ES-I3 (cell line): ENCODE results near the gene DBP.

Source experiments
- H3K36me3 ChIP-seq: 2 replicates; pipeline ENCODE4 v1.6.1; 2013; ENCODE audit warnings: mild to moderate bottlenecking, low read length, control low read depth, moderate library complexity; ENCODE audit not compliant: insufficient read depth
- H3K4me1 ChIP-seq: 2 replicates; pipeline ENCODE4 v1.6.1; 2013; ENCODE audit warnings: mild to moderate bottlenecking, control low read depth, low read length; ENCODE audit not compliant: insufficient read depth
- H3K9ac ChIP-seq: 2 replicates; pipeline ENCODE4 v1.6.1; 2013; ENCODE audit warnings: low read depth, mild to moderate bottlenecking, low read length, moderate library complexity
- H3K9me3 ChIP-seq: 2 replicates; pipeline ENCODE4 v1.6.1; 2013; ENCODE audit warnings: mild to moderate bottlenecking, low read length, moderate library complexity; ENCODE audit not compliant: control insufficient read depth, insufficient read depth

DBP gene

DNA sequence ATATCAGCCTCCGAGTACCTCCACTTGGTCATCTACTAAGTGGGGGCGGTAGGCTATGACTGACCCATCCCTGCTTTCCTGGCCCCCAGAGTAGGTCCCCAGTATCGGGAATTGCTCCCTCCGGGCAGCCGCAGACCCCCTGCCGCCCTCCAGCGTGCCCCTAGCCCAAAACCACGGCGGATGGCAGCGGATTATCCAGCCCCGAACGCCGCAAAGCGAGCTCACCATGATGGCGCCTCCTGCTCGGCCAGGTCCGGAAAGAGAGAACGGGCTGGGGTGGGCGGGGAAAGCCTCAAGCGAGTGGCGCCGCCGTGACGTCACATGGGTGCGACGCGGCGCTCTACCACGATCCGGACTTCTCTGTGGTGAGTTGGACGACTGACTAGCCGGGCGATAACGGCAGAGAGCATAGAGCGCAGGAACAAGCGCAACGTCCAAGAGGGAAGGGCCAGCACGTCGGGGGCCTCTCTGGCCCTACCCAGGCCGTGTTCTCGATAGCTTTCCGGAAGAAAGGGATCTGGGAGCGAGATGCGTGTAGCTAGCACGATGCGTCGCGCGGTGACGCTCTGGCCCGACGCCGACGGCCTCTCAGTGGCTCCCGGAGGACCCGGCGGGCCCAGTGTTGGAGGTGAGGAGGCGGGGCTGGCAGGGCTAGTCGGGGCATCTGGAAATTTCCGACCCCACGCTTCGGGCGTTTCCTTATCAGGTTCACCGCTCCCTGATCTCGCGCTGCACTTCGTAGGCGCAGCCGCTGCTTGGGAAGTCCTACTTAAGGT, 18.1 kb downstream of the DBP start, which contains the start of the genes RPL18 and SPHK2:
Gene RPL18 (minus strand): TSS at position 263 of the 776 bp plus-strand sequence. CDS start 35 bp downstream, at position 228.
Gene SPHK2 (plus strand): TSS at position 591 of the 776 bp plus-strand sequence. CDS start 1,009 bp downstream, outside the sequence.
- Histone ChIP-seq H3K9ac (peak within 1 kb of the TSS; percentile 87), H3K9me3 (no peaks in the 10 kb centered on the region), H3K36me3 (peaks cover 16% of the 10 kb centered on the region), H3K4me1 (peaks cover 22% of the 10 kb centered on the region)

- peaks cover 26% of the 10 kb centered on the region for H3K4me1 ChIP-seq
These were observed 18.8 kb downstream of the DBP start for GRCh38 chr19:48618278-48618915.

DNA sequence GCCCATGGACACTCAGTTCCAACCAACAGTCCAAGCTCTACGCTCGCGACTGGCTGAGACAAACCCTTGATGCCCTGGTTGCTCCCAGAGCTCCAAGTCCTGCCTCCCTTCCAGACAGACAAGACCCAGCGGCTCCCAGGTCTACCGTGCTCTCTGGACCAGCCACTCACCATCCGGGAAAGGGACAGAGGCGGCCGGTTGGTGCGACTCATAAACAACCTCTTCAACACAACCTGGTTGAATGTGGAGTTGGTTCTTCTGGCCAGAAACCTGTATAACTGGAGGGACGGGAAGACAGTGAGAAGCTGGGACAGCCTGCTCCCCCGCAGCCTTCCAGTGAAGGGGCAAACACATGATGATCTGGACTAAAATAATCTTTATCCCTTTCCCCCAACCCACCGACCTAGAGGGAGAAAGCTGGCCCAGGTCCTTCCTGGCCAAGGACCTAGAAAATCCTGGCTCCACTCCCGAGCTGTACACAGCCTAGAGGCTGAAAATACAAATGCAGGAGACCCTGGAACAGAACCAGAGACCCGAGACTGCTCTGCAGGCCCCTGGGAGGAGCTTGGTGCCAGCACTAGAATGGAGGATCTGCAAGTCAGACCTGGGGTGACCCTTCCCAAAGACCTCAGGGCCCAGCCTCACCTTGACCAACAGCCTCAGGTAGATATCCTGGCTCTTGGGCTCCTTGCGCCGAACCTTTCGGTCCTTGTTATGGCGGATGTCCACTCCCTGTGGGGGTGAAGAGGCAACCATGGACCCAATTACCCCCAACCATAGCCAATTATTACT, 19.8 kb downstream of the DBP start:
- H3K36me3 ChIP-seq, result peaks cover 16% of the 10 kb centered on the region
- H3K9ac ChIP-seq, result peak overlapping the region; percentile 87
- no peaks in the 10 kb centered on the region for H3K9me3 ChIP-seq
- H3K4me1 ChIP-seq, result peaks cover 23% of the 10 kb centered on the region

More at GRCh38 chr19:48618278-48618915, 18.8 kb downstream of the DBP start:
- Histone ChIP-seq H3K36me3 (peaks cover 16% of the 10 kb centered on the region), H3K9ac (peak overlapping the region; percentile 87), H3K9me3 (no peaks in the 10 kb centered on the region)

DNA sequence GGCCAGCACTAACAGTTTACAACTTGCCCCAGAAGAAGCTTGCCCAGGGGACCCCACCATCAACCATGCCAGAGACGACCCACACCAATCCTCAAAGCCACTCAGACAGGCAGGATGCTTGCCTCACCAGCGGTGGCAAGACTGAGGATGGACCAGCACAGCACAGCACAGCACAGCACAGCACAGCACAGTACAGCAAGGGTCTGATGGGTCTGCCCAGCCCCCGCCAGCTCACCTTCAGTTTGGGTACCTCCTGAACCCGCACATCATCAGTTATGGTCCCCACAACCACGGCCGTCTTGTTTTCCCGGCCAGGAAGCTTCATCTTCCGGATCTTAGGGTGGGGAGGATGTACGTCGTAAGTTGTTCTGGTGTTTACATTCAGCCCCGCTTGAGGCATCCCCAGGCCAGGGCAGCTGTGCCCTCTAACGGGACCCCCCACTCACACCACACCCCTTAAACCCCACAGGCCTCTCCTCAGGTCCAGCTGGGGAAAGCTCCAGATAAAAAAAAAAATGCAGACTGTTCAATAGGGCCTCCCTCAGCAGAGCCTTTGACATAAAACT, 20.6 kb downstream of the DBP start:
- Histone ChIP-seq H3K36me3 (peaks cover 16% of the 10 kb centered on the region), H3K4me1 (peaks cover 23% of the 10 kb centered on the region), H3K9ac (no peak overlapping the region), H3K9me3 (no peaks in the 10 kb centered on the region)

DNA sequence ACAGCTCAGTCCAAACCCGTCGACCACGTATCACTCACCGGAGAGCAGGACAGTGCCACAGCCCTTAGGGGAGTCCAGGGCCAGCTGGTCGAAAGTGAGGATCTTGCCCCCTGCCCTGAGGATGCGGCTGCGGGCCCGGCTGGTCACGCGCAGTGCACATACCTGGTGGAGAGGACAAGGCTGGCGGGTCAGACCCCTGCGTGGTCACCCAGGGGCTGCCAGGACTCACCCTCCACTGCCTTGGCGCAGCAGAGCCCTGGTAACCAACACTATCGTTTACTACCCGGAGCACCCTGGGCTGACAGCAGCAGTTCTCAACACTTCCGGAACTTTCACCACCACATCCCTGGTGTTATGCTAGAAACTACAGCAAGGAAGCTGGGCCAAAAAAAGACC, 21.1 kb downstream of the DBP start:
- peaks cover 23% of the 10 kb centered on the region for H3K4me1 ChIP-seq
- no peak overlapping the region for H3K9ac ChIP-seq
- peaks cover 16% of the 10 kb centered on the region for H3K36me3 ChIP-seq
- H3K9me3 ChIP-seq, result no peaks in the 10 kb centered on the region

DNA sequence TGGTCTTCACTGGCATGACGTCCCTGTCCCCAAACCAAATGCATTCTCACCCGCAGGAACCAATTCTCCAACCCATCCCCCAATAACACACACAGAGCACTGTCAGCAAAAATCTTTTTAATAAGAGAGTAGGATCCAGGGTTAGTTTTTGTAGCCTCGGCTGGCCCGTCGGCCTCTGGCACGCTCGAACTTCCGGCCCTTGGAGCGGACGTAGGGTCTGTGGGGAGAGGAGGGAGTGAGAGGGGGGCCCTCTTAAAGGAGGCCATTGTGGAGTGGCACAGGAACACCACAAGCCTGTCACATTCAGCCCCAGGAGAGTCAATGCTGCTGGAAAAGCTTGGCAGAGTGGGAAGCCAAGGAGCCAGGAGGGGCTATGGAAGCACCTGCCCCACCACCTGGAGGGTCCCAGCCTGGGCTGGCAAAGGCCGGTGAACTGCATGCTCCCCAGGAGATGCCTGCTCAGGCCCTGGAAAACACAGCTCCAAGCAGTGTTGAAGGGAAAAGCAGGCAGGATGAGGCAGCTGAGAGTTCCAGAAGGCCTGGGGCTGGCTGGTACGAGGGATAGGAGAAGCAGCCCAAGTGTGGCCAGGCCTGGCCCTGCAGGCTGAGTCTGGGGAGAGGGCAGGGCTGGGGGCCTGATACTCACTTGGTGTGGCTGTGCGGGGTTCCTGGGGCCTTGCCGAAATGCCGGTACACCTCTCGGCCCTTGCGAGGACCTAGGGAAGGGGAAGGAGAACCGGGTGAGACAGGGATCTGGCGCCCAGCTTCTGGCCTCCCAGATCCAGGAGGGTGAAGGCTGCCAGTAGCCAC, 21.7 kb downstream of the DBP start:
- peak overlapping the region; percentile 53; the same call in 1 of the 2 replicates for H3K9ac ChIP-seq
- no peaks in the 10 kb centered on the region for H3K9me3 ChIP-seq
- peaks cover 16% of the 10 kb centered on the region for H3K36me3 ChIP-seq
- H3K4me1 ChIP-seq, result peaks cover 23% of the 10 kb centered on the region

- H3K9me3 ChIP-seq, result no peaks in the 10 kb centered on the region
- peak within 1 kb of the TSS; percentile 53 for H3K9ac ChIP-seq
- peaks cover 23% of the 10 kb centered on the region for H3K4me1 ChIP-seq
- peaks cover 16% of the 10 kb centered on the region for H3K36me3 ChIP-seq
These were observed 22.5 kb downstream of the DBP start, which contains the start of gene FAM83E for GRCh38 chr19:48614436-48615230. Gene FAM83E (minus strand): TSS chr19:48615076. CDS start chr19:48613372, 1,704 bp downstream.

- H3K9me3 ChIP-seq, result no peaks in the 10 kb centered on the region
- H3K4me1 ChIP-seq, result peaks cover 23% of the 10 kb centered on the region
- H3K36me3 ChIP-seq, result peaks cover 16% of the 10 kb centered on the region
- H3K9ac ChIP-seq, result peak overlapping the region; percentile 53
These were observed 23.2 kb downstream of the DBP start for GRCh38 chr19:48613852-48614435.

- Histone ChIP-seq H3K36me3 (peaks cover 16% of the 10 kb centered on the region), H3K4me1 (peaks cover 23% of the 10 kb centered on the region), H3K9ac (no peak overlapping the region; the same call in 1 of the 2 replicates), H3K9me3 (no peaks in the 10 kb centered on the region)
These were observed 23.9 kb downstream of the DBP start for GRCh38 chr19:48613024-48613851.

DNA sequence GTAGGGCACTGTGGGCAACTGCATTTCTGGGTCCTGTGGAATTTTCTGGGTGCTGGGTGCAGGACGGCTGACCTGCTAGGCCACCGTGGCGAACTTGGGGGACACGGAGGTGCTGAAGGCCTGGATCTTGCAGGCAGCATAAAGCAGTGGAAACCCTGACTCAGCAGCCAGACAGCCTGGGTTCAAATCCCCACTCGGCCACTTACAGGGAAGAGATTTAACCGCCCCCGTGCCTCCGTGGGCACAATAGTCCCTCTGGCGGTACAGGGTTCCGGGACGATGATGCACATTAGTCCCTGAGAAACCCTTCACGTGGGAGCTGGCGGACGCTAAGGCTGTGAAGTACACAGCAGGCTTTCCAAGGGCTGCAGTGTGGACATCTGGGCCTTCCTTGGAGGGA, 25.3 kb downstream of the DBP start:
- peaks cover 5% of the 10 kb centered on the region for H3K36me3 ChIP-seq
- peaks cover 15% of the 10 kb centered on the region for H3K4me1 ChIP-seq
- H3K9me3 ChIP-seq, result no peaks in the 10 kb centered on the region
- no peak overlapping the region for H3K9ac ChIP-seq

- H3K9ac ChIP-seq, result no peak overlapping the region
- no peaks in the 10 kb centered on the region for H3K36me3 ChIP-seq
- H3K4me1 ChIP-seq, result peaks cover 9% of the 10 kb centered on the region
- H3K9me3 ChIP-seq, result no peaks in the 10 kb centered on the region
These were observed 27.5 kb downstream of the DBP start for GRCh38 chr19:48609571-48610108.
